ENCODE measurements around the gene RHEBL1.

Gene RHEBL1

DNA sequence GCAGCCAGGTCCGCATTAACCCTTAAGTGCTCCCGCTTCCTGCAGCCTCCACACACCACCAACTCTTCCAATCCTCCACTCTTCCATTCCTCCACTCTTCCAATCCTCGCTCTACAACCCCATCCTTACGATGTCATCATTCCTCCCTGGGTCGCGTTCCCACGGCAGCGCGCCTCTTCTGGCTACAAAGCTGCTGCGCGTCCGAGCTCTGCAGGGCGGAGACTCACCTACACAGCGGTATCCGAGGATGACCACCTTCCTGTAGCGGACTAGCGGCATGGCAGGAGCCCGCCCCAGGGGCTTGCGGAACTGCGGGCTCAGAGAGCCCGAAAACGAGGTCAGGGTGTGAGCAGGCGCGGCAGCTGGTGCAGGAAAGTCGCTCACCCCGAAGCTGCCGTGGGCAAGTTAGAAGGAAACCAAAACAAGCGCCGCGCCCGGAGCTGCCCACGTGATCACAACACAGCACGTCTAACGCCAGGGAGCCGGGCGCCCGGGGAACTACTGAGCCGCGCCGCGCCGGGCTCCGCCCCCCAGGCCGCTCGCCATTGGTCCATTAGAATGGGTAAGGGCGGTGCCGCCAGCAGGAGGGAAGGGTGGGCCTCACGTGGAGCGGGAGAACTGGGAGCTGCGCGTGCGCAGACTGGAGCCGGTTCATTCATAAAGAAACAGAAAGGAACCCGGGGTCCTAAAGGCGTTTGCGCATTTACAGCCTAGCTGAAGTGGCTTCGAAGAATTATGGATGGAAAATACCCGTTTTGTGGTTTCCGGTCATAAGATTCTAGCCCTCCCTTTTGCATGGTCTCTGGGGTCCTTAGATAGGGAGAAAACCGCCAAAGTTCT, at the start of gene RHEBL1:
TSS of gene RHEBL1 (minus strand) at position 473 of the 840 bp plus-strand sequence. CDS start at position 279, 194 bp downstream.
- H3K4me3 ChIP-seq (ENCODE audit: low read depth, low read length): peak within 1 kb of the TSS; percentile 87

DNA sequence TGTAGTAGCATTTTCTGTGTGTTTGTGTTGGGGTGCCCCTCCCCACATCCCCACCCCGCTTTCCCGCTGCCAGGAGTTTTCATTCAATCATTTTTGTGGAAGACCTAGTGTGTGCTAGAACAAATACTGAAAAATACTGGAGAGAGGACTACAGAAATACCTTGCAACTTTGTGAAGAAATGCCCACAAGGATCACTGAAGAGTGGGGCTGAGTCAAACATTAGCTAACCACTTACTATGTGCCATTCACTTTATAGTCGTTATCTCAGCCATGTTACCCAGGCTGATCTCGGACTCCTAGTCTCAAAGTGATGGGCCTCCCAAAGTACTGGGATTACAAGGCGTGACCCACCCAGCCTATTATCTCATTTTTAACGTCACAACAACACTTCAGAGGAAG, 41.4 kb upstream of the RHEBL1 start:
- H3K4me3 ChIP-seq (ENCODE audit: low read depth, low read length): peak overlapping the region; percentile 90

GRCh38 chr12:49110464-49111155, 40.8 kb upstream of the RHEBL1 start, which contains the start of gene LMBR1L:
Gene LMBR1L, minus strand, starts transcription at chr12:49110847. Its CDS starts 292 bp downstream, at chr12:49110555.
- H3K4me3 ChIP-seq (ENCODE audit: low read depth, low read length): peak within 1 kb of the TSS; percentile 90

DNA sequence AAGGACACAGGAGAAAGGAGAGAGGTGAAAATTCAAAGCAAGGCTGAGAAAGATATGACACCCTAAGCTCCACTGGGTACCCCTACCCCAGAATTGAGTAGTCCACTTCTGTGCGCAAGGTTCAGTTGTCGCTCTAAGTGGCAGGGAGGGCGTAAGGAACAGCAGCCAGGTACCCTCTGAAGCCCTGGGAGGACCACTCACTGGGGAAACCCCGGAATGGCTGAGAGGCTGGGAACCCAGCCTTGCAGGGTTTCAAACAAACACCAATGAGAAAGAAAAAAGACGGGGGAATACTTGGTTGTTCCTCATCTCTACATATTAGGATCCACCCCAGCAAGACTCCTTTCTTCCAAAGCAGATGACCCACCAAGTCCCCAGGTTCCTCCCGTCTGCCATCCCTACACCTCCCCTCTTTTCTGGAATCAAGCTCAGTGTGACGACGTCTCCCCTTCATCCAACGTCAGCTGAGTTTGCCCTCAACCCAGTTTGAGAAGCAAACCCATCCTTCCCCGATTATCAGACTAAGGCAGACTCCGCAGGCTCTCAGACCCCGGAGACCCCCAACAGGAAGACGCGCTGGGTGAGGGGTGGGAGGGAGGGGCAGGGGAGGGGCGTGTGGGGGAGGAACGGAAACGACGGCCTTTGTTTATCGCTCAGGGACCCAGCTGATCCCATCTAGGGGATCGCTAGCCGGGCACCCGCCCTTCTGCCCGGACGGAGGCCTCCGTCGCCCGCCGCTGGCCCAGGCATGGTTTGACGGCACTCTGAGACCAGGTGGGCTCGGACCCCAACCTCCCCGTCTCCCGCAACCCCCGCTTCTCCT, 40.1 kb upstream of the RHEBL1 start:
- peak overlapping the region; percentile 90 for H3K4me3 ChIP-seq (ENCODE audit: low read depth, low read length)

DNA sequence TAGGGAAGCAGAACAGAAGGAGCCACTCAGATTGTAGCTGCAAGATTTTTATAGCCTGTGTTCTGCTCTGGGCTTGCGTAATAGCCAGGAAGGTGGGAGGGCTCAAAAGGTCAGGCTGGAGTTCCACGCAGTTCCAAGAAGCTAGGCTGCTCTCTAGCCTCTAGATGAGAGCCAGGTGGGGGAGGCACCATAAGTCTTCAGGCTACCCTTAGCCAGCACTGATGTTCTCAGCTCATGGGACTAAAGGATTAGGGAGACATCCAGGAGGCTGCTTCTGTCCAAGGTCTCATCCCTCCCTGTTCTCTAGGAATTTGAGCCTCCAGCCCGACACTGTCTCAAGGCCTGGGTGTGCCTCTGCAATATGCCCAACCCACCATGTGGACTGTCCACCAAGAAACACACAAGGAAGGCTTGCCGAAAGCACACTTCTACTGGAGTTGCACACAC, 39.2 kb upstream of the RHEBL1 start:
- H3K4me3 ChIP-seq (ENCODE audit: low read depth, low read length): no peak overlapping the region

DNA sequence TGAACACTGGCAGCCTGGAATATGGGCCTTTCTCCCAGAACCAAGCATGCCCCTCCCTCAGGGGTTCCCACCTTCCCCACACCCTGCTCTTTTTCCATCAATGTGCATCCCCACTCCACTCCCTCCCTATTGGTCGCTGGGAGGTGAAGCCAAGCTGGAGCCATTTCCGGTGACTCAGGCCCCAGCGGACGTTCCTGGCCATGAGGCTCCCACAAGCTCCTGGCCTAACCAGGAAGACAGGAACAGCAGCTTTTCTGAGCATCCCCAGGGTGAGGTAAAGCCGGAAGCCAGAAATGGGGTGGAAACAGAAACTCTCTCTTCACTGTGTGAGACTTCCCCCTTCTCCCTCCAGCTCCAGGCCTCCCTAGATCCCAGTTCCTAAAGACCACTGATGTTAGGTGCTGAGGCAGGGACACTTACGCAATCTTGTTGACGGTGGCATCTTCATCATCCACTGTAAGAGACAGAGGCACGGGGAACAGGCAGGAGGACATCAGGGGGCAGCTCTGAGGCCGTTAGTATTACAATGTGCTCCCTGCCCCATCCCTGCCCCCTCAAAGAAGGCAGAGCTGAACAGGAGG, 35.8 kb upstream of the RHEBL1 start:
- no peak overlapping the region for H3K4me3 ChIP-seq (ENCODE audit: low read depth, low read length)

- H3K4me3 ChIP-seq (ENCODE audit: low read depth, low read length): no peak overlapping the region
These were observed 35.0 kb upstream of the RHEBL1 start for GRCh38 chr12:49104822-49105221.

- H3K4me3 ChIP-seq (ENCODE audit: low read depth, low read length): no peak overlapping the region
These were observed 30.6 kb upstream of the RHEBL1 start for GRCh38 chr12:49100380-49100779.

- no peak overlapping the region for H3K4me3 ChIP-seq (ENCODE audit: low read depth, low read length)
These were observed 28.9 kb upstream of the RHEBL1 start for GRCh38 chr12:49098703-49099102.

DNA sequence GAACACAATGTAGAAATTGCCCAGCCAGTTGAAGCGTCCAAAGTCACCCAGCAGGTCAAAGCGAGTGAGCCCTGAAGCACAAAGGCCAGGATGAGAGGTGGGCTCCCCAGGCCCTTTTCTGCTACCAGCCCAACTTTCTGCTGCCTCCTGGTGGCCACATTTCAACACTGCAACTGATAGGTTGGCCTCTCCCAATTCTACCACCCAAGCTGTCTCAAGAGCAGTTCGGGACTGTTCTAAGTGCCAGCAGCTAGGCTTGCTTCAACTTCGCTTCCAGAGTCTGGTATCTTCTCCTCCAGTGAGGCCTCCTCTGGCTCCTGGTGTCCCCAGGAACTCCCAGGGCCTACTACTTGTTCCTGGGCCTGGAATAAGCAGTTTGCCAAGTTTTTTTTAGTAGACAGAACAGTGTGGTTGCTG, 28.3 kb upstream of the RHEBL1 start:
- H3K4me3 ChIP-seq (ENCODE audit: low read depth, low read length): no peak overlapping the region

DNA sequence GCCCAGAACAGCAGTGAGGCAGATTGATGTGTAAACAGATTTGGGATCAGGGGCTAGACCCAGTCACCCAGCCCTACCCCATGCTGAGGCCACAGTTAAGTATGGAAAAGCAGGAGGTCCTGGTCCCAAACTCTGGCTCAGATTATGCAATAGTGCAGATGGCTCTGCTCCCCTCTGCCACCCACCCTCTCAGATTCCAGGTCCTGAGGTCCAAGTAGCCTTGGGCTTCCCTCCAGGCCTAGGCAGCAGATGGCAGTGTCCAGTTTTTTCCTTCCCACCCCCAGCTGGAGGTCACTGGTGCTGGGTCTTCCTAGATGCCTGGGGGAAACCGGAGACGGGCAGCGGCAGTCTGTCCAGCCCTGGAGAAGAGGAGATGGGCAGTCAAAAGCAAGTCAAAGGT, 27.6 kb upstream of the RHEBL1 start:
- H3K4me3 ChIP-seq (ENCODE audit: low read depth, low read length): no peak overlapping the region

DNA sequence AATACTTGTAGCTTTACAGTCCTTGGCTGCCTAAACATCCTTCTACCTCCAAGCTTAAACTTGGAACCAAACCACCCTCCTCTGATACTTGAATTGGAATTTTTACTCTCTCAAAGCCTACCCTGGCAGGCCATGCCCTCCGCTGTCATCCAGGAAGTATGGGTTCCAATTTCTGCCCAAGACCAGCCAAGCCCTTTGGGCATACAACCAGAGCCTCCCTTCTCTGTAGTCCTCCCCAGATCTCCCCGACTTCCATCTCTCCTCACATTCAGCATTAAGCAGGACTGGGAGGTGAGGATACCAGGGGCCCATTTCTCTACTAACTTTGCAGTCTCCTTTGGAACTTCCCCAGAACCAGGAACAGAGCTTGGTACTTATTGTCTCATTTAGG, 25.2 kb upstream of the RHEBL1 start:
- no peak overlapping the region for H3K4me3 ChIP-seq (ENCODE audit: low read depth, low read length)

- peak within 1 kb of the TSS; percentile 17 for H3K4me3 ChIP-seq (ENCODE audit: low read depth, low read length)
These were observed 24.6 kb upstream of the RHEBL1 start, which contains the start of gene DHH for GRCh38 chr12:49094160-49094974. Gene DHH, minus strand, starts transcription at chr12:49094801. Its CDS starts 289 bp downstream, at chr12:49094512.

DNA sequence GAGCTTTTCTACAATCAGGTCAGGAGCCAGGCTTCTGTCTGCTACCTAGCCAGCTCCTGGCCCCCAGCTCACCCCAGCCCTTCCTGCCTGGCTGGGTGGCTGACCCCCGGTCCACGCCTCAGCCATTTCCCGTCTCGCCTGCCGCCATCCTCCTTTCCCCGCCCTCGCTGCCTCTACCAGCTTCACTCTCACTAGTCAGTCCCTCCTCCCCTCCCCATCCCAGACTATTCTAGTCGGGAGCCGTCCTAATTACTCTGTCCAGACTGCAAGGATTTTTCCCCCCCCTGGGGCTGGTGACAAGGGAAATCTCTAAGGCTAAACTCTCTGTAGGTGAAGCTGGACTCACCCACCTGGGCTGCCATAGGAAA, 24.0 kb upstream of the RHEBL1 start:
- H3K4me3 ChIP-seq (ENCODE audit: low read depth, low read length): no peak overlapping the region

DNA sequence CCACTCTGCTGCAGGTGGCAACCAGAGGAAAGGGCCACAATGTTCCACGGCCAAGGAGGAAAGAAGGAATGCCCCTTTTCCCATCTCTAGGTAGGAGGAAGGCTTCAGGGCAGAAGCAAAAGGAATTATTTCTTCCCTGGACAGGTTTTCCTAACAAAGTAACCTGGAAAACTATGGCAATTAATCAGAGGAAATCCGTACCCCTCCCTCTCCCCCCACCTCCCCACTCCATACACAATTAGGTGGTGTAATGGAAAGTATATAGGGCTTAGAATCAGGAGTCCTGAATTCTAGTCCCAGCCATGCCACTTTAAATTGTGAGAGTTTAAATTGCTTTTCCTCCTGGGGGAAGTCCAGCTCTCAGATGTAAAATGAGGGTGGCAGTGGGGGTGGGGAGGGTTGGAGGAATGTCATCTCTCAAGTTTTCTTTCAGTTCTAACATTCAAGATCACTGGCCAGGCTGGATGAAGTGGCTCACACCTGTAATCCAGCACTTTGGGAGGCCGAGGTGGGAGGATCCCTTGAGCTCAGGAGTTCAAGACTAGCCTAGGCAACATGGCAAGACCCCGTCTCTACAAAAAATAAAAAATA, 23.1 kb upstream of the RHEBL1 start:
- no peak overlapping the region for H3K4me3 ChIP-seq (ENCODE audit: low read depth, low read length)

DNA sequence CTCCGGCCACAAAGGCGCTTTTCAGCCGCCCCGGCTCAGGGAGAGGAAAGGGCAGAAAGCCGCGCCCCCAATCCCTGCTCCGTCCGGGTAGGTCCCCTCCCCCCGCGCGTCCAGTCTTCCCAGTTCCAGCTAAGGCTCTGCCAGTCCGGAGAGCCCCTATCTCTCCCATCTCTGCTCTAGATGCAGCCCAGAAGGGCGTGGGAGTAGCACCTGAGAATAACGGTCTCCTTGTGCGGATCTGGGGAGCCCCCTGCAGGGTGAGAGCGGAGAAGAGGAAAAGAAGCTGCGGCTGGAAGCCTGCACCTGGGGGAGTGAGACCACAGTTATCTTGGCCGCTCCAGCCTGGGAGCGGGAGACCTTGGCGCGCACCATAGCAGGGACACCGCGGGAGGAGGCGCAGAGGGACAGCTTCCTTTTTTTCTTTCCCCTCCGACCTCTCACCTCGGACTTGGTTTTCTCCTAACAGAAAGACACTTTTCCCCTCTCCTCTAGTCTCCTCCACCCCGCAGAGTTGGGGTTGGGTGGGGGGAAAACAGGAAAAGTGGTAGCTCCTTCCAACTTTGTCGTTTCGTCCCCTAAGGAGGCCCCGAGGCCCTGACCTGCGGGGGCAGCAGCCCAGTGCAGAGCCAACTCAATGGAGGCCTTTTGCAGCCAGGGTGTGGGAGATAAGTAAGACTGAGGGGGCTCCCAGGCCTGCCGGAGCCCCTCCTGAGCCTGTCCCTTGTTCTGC, 22.5 kb upstream of the RHEBL1 start:
- H3K4me3 ChIP-seq (ENCODE audit: low read depth, low read length): no peak overlapping the region

GRCh38 chr12:49091836-49092085, 22.0 kb upstream of the RHEBL1 start:
- no peak overlapping the region for H3K4me3 ChIP-seq (ENCODE audit: low read depth, low read length)

DNA sequence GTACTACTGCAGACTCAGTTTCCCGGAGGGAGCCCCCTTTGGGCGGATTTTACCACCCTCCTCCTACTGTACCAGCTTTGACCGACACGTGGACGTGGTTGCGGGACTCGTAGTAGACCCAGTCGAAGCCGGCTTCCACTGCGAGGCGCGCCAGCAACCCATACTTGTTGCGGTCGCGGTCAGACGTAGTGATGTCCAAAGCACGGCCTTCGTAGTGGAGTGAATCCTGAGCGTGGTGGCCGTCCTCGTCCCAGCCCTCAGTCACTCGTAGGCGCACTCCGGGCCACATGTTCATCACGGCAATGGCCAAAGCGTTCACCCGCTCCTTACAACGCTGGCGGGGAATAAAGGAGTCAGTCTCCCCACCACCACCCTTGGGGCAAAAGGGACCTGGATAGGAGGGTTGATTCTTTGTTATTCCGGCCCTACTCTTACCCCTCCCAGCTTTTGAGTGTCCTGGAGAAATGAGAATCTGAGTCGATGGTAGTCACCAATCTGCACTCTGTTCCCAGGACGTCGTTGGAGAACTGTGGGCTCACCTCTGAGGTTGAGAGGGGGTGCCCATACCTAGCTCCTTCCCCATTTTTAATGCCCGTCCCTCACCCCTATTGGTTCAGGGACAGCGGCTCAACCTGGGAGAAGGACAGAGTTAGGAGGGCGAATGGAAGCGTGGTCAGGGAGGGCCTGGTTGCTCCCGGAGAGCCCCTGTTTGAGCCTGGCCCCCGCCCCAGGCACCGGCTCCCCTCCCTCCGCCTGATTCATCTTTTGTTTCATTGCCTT, 21.5 kb upstream of the RHEBL1 start:
- no peak overlapping the region for H3K4me3 ChIP-seq (ENCODE audit: low read depth, low read length)
